Ascending aorta (tissue), 2 donors: Measurements from ENCODE around the gene GABRG3. TPM values are rescaled to one million over a fixed set of nuclear protein-coding genes. Genes with fewer than 3 reads are reported as not detected.

ENCODE experiments used
- DNase-seq, 2 donors: peaks; one replicate each; pipeline ENCODE4 v3.0.0-alpha.2; 2019; ENCODE audit warnings: low spot score in 2 of 2
- H3K27ac ChIP-seq, 2 donors: fragments of 200-600 bp; sonication (generic); one replicate each; pipeline ENCODE4 v1.5.1; 2016 to 2017; ENCODE audit warnings: mild to moderate bottlenecking in 1 of 2
- H3K27me3 ChIP-seq: fragments of 200-600 bp; sonication (generic); one replicate; pipeline ENCODE4 v1.5.1; 2017
- H3K36me3 ChIP-seq, 2 donors: fragments of 200-600 bp; sonication (generic); one replicate each; pipeline ENCODE4 v1.5.1; 2016
- H3K4me1 ChIP-seq, 2 donors: fragments of 200-600 bp; sonication (generic); one replicate each; pipeline ENCODE4 v1.5.1; 2016 to 2017; ENCODE audit warnings: mild to moderate bottlenecking in 1 of 2
- H3K4me3 ChIP-seq, 2 donors: fragments of 200-600 bp; sonication (generic); one replicate each; pipeline ENCODE4 v1.5.1; 2016 to 2017; ENCODE audit warnings: mild to moderate bottlenecking in 1 of 2
- H3K9me3 ChIP-seq, 2 donors: fragments of 200-600 bp; sonication (generic); one replicate each; pipeline ENCODE4 v1.5.1; 2016
- CTCF ChIP-seq, 3 experiments: fragments of 200-600 bp in 2 of 3; fragments of 450-650 bp in 1 of 3; sonication (generic) in 2 of 3; IDR thresholded peaks; one replicate each; pipeline ENCODE4 v1.5.1; 2016 to 2019; ENCODE audit warnings: antibody characterized with exemption in 3 of 3, mild to moderate bottlenecking in 1 of 3, moderate library complexity in 1 of 3
- intact Hi-C: fragments of 100-400 bp; cut with DNase I; formaldehyde crosslinking; loops from one replicate; pipeline ENCODE4 v1.15.1; 2023
- total RNA-seq: library from RNA; depleted of rRNA; stranded (reverse); fragments of >200 nt; gene quantifications from one replicate; pipeline ENCODE4 v1.1.0, GENCODE V29; 2016

GABRG3 gene
- total RNA-seq, 1 donor from 2014 or later, result not detected

GRCh38 chr15:27464941-27465612 lies 494.1 kb downstream of the GABRG3 start:
- no peaks in the 10 kb centered on the region for H3K9me3 ChIP-seq
- no peak for DNase-seq
- H3K27ac ChIP-seq, result no peak overlapping the region
- no peak for TF ChIP-seq CTCF (IDR thresholded peaks at IDR 0.05)
- no peaks in the 10 kb centered on the region for H3K4me1 ChIP-seq
- intact Hi-C loops, result no loop called here
- H3K36me3 ChIP-seq, result no peaks in the 10 kb centered on the region
- H3K4me3 ChIP-seq, result no peak overlapping the region
- H3K27me3 ChIP-seq, result no peaks in the 10 kb centered on the region

- Histone ChIP-seq H3K9me3 (no peaks in the 10 kb centered on the region), H3K4me1 (no peaks in the 10 kb centered on the region), H3K36me3 (no peaks in the 10 kb centered on the region), H3K27me3 (no peaks in the 10 kb centered on the region), H3K4me3 (no peak overlapping the region), H3K27ac (no peak overlapping the region)
- intact Hi-C loops, result no loop called here
- no peak for DNase-seq
- TF ChIP-seq CTCF (IDR thresholded peaks at IDR 0.05), result no peak
Measured at GRCh38 chr15:27466758-27467157, 495.8 kb downstream of the GABRG3 start.

GRCh38 chr15:27468151-27468591 lies 497.2 kb downstream of the GABRG3 start:
- H3K27ac ChIP-seq, result no peak overlapping the region
- intact Hi-C loops, result no loop called here
- H3K4me3 ChIP-seq, result no peak overlapping the region
- no peaks in the 10 kb centered on the region for H3K9me3 ChIP-seq
- H3K27me3 ChIP-seq, result no peaks in the 10 kb centered on the region
- no peaks in the 10 kb centered on the region for H3K4me1 ChIP-seq
- TF ChIP-seq CTCF (IDR thresholded peaks at IDR 0.05), result no peak
- H3K36me3 ChIP-seq, result no peaks in the 10 kb centered on the region
- DNase-seq, result no peak

GRCh38 chr15:27473845-27474244 lies 502.9 kb downstream of the GABRG3 start:
- H3K4me3 ChIP-seq, result no peak overlapping the region
- no peaks in the 10 kb centered on the region for H3K9me3 ChIP-seq
- intact Hi-C loops, result no loop called here
- no peak for DNase-seq
- TF ChIP-seq CTCF (IDR thresholded peaks at IDR 0.05), result no peak
- no peaks in the 10 kb centered on the region for H3K27me3 ChIP-seq
- no peaks in the 10 kb centered on the region for H3K36me3 ChIP-seq
- H3K4me1 ChIP-seq, result no peaks in the 10 kb centered on the region
- no peak overlapping the region for H3K27ac ChIP-seq

- no peak overlapping the region for H3K4me3 ChIP-seq
- H3K27me3 ChIP-seq, result no peaks in the 10 kb centered on the region
- no peaks in the 10 kb centered on the region for H3K4me1 ChIP-seq
- no peaks in the 10 kb centered on the region for H3K9me3 ChIP-seq
- H3K27ac ChIP-seq, result no peak overlapping the region
- no peak for DNase-seq
- H3K36me3 ChIP-seq, result no peaks in the 10 kb centered on the region
- no peak for TF ChIP-seq CTCF (IDR thresholded peaks at IDR 0.05)
- intact Hi-C loops, result no loop called here
Measured at GRCh38 chr15:27475395-27475794, 504.4 kb downstream of the GABRG3 start.
